Loucy (cell line): ENCODE measurements around the gene PABPN1.

Experiments
- EZH2phosphoT487 ChIP-seq: fragments of 200-600 bp; IDR thresholded peaks from 2 replicates; pipeline ENCODE4 v1.6.1; 2018; ENCODE audit warnings: antibody characterized with exemption, mild to moderate bottlenecking, moderate library complexity, borderline replicate concordance
- TF ChIP-seq, protein P1 (sequence below): fragments of 200-600 bp; sonication (generic); conservative IDR thresholded peaks from 2 replicates; pipeline ENCODE4 v1.5.1; 2014; ENCODE audit warnings: mild to moderate bottlenecking, antibody characterized with exemption, low read length

DNA sequence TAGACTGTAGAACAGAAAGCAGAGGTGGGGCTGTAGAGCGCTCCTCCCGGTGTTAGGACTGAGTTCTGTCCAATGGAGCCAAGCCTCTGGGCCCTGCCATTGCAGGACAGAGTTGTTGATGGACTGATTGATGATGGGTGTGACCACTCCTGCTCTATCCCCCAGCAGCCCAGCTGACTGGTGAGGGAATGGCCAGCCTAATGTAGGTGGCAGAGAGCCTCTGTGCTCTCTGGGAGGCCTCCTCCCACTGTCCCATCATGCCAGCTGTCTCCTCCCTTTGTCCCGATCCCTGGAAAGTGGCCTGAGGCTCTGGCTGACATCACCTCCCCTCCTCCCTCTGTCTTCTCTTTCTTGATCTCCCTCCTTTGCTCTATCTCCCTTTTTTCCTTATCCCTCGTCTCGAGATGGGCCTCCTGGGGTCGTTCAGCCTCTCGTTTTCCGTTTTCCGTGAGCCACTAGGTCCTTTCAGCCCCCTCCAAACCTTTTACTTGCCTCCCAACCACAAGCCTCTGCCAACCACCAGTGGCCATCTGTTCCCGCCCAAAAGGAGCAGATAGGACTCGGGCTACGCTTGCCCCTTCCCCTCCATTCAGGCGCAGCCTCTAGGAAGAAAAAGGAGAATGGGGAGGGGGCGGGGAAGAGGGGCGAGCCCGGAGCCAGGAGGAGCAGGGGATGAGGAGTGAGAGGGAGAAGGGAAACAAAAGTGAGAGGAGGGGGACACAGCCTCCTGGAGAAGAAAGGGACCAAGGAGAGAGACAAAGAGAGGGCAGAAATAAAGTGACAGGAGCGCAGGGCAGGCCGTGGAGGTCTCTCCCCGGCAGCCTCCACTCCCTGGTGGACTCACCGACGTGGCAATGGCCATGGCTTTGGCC, 43.1 kb downstream of the PABPN1 start:
- TF ChIP-seq, protein P1, sequence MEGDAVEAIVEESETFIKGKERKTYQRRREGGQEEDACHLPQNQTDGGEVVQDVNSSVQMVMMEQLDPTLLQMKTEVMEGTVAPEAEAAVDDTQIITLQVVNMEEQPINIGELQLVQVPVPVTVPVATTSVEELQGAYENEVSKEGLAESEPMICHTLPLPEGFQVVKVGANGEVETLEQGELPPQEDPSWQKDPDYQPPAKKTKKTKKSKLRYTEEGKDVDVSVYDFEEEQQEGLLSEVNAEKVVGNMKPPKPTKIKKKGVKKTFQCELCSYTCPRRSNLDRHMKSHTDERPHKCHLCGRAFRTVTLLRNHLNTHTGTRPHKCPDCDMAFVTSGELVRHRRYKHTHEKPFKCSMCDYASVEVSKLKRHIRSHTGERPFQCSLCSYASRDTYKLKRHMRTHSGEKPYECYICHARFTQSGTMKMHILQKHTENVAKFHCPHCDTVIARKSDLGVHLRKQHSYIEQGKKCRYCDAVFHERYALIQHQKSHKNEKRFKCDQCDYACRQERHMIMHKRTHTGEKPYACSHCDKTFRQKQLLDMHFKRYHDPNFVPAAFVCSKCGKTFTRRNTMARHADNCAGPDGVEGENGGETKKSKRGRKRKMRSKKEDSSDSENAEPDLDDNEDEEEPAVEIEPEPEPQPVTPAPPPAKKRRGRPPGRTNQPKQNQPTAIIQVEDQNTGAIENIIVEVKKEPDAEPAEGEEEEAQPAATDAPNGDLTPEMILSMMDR, result no peak
- no peak for TF ChIP-seq EZH2phosphoT487
